HG02642 (cell line): ENCODE data around the gene ALDH1B1.
"Not testable (repeated sequence)": the region's sequence is repeated elsewhere in the genome, so short reads cannot be mapped to it uniquely, and the experiment has no call there.

Source experiments
- ATAC-seq: cut with Tn5 transposase; IDR thresholded peaks from one replicate; pipeline ENCODE4 v1.9.1; 2021; ENCODE audit warnings: mild to moderate bottlenecking; ENCODE audit not compliant: unreplicated experiment, poor library complexity

The ALDH1B1 gene

GRCh38 chr9:38385896-38386295, 6.6 kb upstream of the ALDH1B1 start:
- ATAC-seq: no peak

GRCh38 chr9:38386319-38386895, 6.1 kb upstream of the ALDH1B1 start:
- no peak for ATAC-seq

GRCh38 chr9:38387066-38387465, 5.4 kb upstream of the ALDH1B1 start:
- ATAC-seq: no peak

- ATAC-seq: no peak
These were observed 4.8 kb upstream of the ALDH1B1 start for GRCh38 chr9:38387751-38388150.

- no peak for ATAC-seq
These were observed 3.9 kb upstream of the ALDH1B1 start for GRCh38 chr9:38388283-38389223.

- ATAC-seq: no peak
These were observed 3.2 kb upstream of the ALDH1B1 start for GRCh38 chr9:38389313-38389712.

GRCh38 chr9:38390442-38390841, 2.1 kb upstream of the ALDH1B1 start:
- no peak for ATAC-seq

GRCh38 chr9:38390851-38391250, 1.7 kb upstream of the ALDH1B1 start:
- ATAC-seq: no peak

- no peak for ATAC-seq
These were observed 1.0 kb upstream of the ALDH1B1 start for GRCh38 chr9:38391278-38392118.

- ATAC-seq: no peak
These were observed 760 bp downstream of the ALDH1B1 start for GRCh38 chr9:38393128-38393796.

GRCh38 chr9:38394416-38394815, 1.9 kb downstream of the ALDH1B1 start:
- ATAC-seq: no peak

- no peak for ATAC-seq
These were observed 3.3 kb downstream of the ALDH1B1 start for GRCh38 chr9:38395653-38396370.

GRCh38 chr9:38396371-38396671, 3.8 kb downstream of the ALDH1B1 start:
- ATAC-seq: no peak

- not testable (repeated sequence) for ATAC-seq
These were observed 6.7 kb downstream of the ALDH1B1 start for GRCh38 chr9:38399191-38399590.

- no peak for ATAC-seq
These were observed 9.5 kb downstream of the ALDH1B1 start for GRCh38 chr9:38401994-38402393.

- ATAC-seq: no peak
These were observed 11.8 kb downstream of the ALDH1B1 start for GRCh38 chr9:38404314-38404713.

- no peak for ATAC-seq
These were observed 13.3 kb downstream of the ALDH1B1 start for GRCh38 chr9:38405785-38406184.

- ATAC-seq: no peak
These were observed 14.1 kb downstream of the ALDH1B1 start for GRCh38 chr9:38406476-38407186.

- ATAC-seq: peak; percentile 42
These were observed 16.2 kb downstream of the ALDH1B1 start for GRCh38 chr9:38408719-38409118.
